Upper lobe of left lung (tissue), 6 donors: ENCODE results near the gene SAT1. TPM values are rescaled to one million over a fixed set of nuclear protein-coding genes. Genes with fewer than 3 reads are reported as not detected.

Experiments used
- ATAC-seq, 2 donors: fragments of 200-7000 bp; cut with Tn5 transposase; one replicate each; pipeline ENCODE4 v1.9.1; 2022; ENCODE audit warnings: mild to moderate bottlenecking in 2 of 2, moderate library complexity in 2 of 2; ENCODE audit not compliant: low FRiP score in 2 of 2
- DNase-seq, 2 donors: peaks; one replicate each; pipeline ENCODE4 v3.0.0-alpha.2; 2019 to 2020
- H3K27ac ChIP-seq, 4 donors: fragments of 200-600 bp; sonication (generic); one replicate each; pipeline ENCODE4 v1.5.1; 2016 to 2019
- H3K27me3 ChIP-seq, 4 donors: fragments of 200-600 bp; sonication (generic); one replicate each; pipeline ENCODE4 v1.5.1; 2017 to 2019
- H3K36me3 ChIP-seq, 4 donors: fragments of 200-600 bp; sonication (generic); one replicate each; pipeline ENCODE4 v1.5.1; 2016 to 2019
- H3K4me1 ChIP-seq, 4 donors: fragments of 200-600 bp; sonication (generic); one replicate each; pipeline ENCODE4 v1.5.1; 2018 to 2019
- H3K4me3 ChIP-seq, 4 donors: fragments of 200-600 bp; sonication (generic); one replicate each; pipeline ENCODE4 v1.5.1; 2017 to 2019; ENCODE audit warnings: mild to moderate bottlenecking in 2 of 4, moderate library complexity in 1 of 4
- H3K9me3 ChIP-seq, 4 donors: fragments of 200-600 bp; sonication (generic); one replicate each; pipeline ENCODE4 v1.5.1; 2018 to 2019
- EP300 ChIP-seq, 4 donors: sonication (generic); formaldehyde crosslinking; IDR thresholded peaks; one replicate each; pipeline ENCODE4 v1.5.1; 2017; ENCODE audit warnings: antibody characterized with exemption in 4 of 4, control low read depth in 2 of 4
- POLR2A ChIP-seq, 4 donors: fragments of 450-650 bp; IDR thresholded peaks; one replicate each; pipeline ENCODE4 v1.5.1; 2016 to 2017; ENCODE audit warnings: antibody characterized with exemption in 4 of 4, mild to moderate bottlenecking in 2 of 4
- POLR2AphosphoS5 ChIP-seq, 2 donors: sonication (generic); formaldehyde crosslinking; IDR thresholded peaks; one replicate each; pipeline ENCODE4 v1.5.1; 2017; ENCODE audit warnings: antibody characterized with exemption in 2 of 2
- WGBS, 2 donors: methylation state at CpG; one replicate each; pipeline ENCODE4 v1.1.5; 2017 to 2018; 5-methylcytosine and 5-hydroxymethylcytosine counted together
- total RNA-seq, 6 donors: library from RNA; depleted of rRNA in 4 of 6; stranded (reverse); fragments of >200 nt in 4 of 6; gene quantifications; one replicate each; pipeline versions ENCODE4 v1.1.0 to v1.2.1, GENCODE V29; 2016 to 2021
- TF ChIP-seq, protein P1 (sequence below), 6 experiments: fragments of 450-650 bp in 4 of 6; fragments of 200-600 bp in 2 of 6; sonication (generic) in 2 of 6; IDR thresholded peaks; one replicate each; pipeline ENCODE4 v1.5.1; 2016 to 2019; ENCODE audit warnings: antibody characterized with exemption in 6 of 6
- donor health status: DM: no; HTN: no; CAD: no; lungs with moderate emphysema.
- donor health status: DM: no; HTN: yes; CAD: no; lungs with severe emphysema.

Gene SAT1
- total RNA-seq, 6 donors from 2014 or later: 657 to 1,891 (median 1,145) TPM

DNA sequence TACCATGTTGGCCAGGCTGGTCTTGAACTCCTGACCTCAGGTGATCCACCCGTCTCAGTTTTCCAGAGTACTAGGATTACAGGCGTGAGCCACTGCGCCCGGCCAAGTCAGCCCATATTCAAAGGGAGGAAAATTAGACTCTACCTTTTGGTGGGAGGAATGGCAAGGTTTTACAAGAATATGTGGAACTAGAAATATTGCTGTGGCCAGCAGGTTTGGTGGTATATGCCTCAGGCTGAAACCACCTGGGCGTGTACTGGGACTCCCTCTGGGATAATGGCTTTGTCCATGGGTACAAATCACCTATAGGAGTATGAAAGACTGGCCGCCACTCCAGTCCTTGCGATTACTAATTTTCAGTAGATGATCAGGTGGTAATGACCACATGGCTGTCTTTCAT, 32.4 kb downstream of the SAT1 start:
- 91 to 95% methylated on average over 6 to 7 of the region's 7 CpGs for WGBS, 2 donors
- no peak for DNase-seq
- Histone ChIP-seq H3K9me3 (peaks cover 0 to 6% (median 0%) of the 10 kb centered on the region in 4 donors), H3K4me1 (no peaks in the 10 kb centered on the region), H3K27me3 (no peaks in the 10 kb centered on the region), H3K36me3 (no peaks in the 10 kb centered on the region), H3K4me3 (no peak overlapping the region), H3K27ac (no peak overlapping the region)
- ATAC-seq: no peak
- TF ChIP-seq, protein P1, sequence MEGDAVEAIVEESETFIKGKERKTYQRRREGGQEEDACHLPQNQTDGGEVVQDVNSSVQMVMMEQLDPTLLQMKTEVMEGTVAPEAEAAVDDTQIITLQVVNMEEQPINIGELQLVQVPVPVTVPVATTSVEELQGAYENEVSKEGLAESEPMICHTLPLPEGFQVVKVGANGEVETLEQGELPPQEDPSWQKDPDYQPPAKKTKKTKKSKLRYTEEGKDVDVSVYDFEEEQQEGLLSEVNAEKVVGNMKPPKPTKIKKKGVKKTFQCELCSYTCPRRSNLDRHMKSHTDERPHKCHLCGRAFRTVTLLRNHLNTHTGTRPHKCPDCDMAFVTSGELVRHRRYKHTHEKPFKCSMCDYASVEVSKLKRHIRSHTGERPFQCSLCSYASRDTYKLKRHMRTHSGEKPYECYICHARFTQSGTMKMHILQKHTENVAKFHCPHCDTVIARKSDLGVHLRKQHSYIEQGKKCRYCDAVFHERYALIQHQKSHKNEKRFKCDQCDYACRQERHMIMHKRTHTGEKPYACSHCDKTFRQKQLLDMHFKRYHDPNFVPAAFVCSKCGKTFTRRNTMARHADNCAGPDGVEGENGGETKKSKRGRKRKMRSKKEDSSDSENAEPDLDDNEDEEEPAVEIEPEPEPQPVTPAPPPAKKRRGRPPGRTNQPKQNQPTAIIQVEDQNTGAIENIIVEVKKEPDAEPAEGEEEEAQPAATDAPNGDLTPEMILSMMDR (IDR thresholded peaks at IDR 0.05): no peak
- TF ChIP-seq EP300 (IDR thresholded peaks at IDR 0.05): no peak
- TF ChIP-seq POLR2A (IDR thresholded peaks at IDR 0.05): no peak
- no peak for TF ChIP-seq POLR2AphosphoS5 (IDR thresholded peaks at IDR 0.05)

GRCh38 chrX:23816179-23816578, 33.2 kb downstream of the SAT1 start:
- no peaks in the 10 kb centered on the region for H3K27me3 ChIP-seq
- ATAC-seq (no peak), DNase-seq (no peak)
- no peak overlapping the region for H3K27ac ChIP-seq
- 62 to 71% methylated on average over 4 of the region's 4 CpGs for WGBS, 2 donors
- TF ChIP-seq, protein P1 (IDR thresholded peaks at IDR 0.05): no peak
- TF ChIP-seq POLR2A (IDR thresholded peaks at IDR 0.05): no peak
- no peak for TF ChIP-seq POLR2AphosphoS5 (IDR thresholded peaks at IDR 0.05)
- H3K4me3 ChIP-seq: no peak overlapping the region
- no peaks in the 10 kb centered on the region for H3K36me3 ChIP-seq
- peaks cover 0 to 6% (median 0%) of the 10 kb centered on the region in 4 donors for H3K9me3 ChIP-seq
- H3K4me1 ChIP-seq: no peaks in the 10 kb centered on the region

- H3K27me3 ChIP-seq: no peaks in the 10 kb centered on the region
- no peak overlapping the region for H3K4me3 ChIP-seq
- TF ChIP-seq, protein P1 (IDR thresholded peaks at IDR 0.05): no peak
- TF ChIP-seq POLR2A (IDR thresholded peaks at IDR 0.05) (no peak), POLR2AphosphoS5 (IDR thresholded peaks at IDR 0.05) (no peak), EP300 (IDR thresholded peaks at IDR 0.05) (no peak)
- no peaks in the 10 kb centered on the region for H3K36me3 ChIP-seq
- no peaks in the 10 kb centered on the region for H3K4me1 ChIP-seq
- H3K27ac ChIP-seq: no peak overlapping the region
- DNase-seq (no peak), ATAC-seq (no peak)
- WGBS, 2 donors: 80 to 92% methylated on average over 3 of the region's 3 CpGs
- peaks cover 0 to 6% (median 0%) of the 10 kb centered on the region in 4 donors for H3K9me3 ChIP-seq
These were observed 35.0 kb downstream of the SAT1 start for GRCh38 chrX:23817979-23818336.

DNA sequence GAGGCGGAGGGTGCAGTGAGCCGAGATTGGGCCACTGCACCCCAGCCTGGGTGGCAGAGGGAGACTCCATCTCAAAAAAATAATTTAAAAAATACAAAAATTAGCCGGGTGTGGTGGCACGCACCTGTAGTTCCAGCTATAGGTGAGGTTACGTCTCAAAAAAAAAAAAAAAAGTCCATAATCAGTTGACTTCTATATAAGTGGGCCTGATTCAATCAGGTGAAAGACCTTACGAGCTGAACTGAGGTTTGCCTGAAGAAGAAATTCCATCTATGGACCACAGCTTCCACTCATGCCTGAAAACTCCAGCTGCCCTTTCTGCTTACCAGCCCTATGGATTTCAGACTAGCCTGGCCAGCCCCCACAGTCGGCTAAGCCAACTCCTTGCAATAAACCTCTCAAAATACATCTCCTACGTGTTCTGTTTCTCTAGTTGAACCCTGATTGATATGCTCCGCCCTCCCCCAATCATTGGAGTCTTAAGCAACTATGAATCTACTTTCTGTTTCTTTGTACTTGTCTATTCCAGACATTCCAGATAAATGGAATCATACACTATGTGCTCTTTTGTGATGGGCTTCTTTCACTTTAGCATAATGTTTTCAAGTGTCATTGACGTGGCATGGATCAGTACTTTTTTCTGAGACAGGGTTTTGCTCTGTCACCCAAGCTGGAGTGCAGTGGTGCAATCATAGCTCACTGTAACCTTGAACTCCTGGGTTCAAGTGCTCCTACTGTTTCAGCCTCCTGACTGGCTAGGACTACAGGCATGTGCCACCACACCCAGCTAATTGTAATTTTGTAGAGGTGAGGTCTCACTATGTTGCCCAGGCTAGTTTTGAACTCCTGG, 36.6 kb downstream of the SAT1 start:
- 84 to 89% methylated on average over 10 of the region's 10 CpGs for WGBS, 2 donors
- ATAC-seq (no peak), DNase-seq (no peak)
- H3K9me3 ChIP-seq: no peaks in the 10 kb centered on the region
- no peaks in the 10 kb centered on the region for H3K36me3 ChIP-seq
- TF ChIP-seq POLR2A (IDR thresholded peaks at IDR 0.05) (no peak), EP300 (IDR thresholded peaks at IDR 0.05) (no peak)
- H3K27ac ChIP-seq: no peak overlapping the region
- H3K4me1 ChIP-seq: no peaks in the 10 kb centered on the region
- no peaks in the 10 kb centered on the region for H3K27me3 ChIP-seq
- H3K4me3 ChIP-seq: no peak overlapping the region

DNA sequence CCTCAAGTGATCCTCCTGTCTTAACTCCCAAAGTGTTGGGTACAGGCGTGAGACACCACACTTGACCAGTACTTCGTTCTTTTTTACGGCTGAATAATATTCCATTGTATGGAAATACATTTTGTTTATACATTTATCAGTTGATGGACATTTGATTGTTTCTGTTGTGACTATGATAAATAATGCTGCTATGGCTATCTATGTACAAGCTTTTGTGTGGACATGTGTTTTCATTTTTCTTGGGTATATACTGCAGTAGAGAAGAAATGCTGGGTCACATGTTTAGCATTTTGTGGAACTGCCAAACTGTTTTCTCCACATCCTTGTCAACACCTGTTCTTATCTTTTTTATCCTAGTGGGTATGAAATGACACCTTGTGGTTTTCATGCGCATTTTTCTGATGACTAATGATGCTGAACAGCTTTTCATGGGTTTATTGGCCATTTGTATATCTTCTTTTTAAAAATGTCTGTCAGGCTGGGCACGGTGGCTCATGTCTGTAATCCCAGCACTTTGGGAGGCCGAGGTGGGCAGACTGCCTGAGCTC, 37.3 kb downstream of the SAT1 start:
- H3K27me3 ChIP-seq: no peaks in the 10 kb centered on the region
- H3K9me3 ChIP-seq: no peaks in the 10 kb centered on the region
- ATAC-seq: no peak
- WGBS, 2 donors: 88 to 91% methylated on average over 6 of the region's 6 CpGs
- no peak for DNase-seq
- H3K27ac ChIP-seq: no peak overlapping the region
- no peaks in the 10 kb centered on the region for H3K4me1 ChIP-seq
- H3K36me3 ChIP-seq: no peaks in the 10 kb centered on the region
- H3K4me3 ChIP-seq: no peak overlapping the region
- TF ChIP-seq, protein P1 (IDR thresholded peaks at IDR 0.05): no peak
- no peak for TF ChIP-seq POLR2A (IDR thresholded peaks at IDR 0.05)
- no peak for TF ChIP-seq POLR2AphosphoS5 (IDR thresholded peaks at IDR 0.05)
- no peak for TF ChIP-seq EP300 (IDR thresholded peaks at IDR 0.05)
